H1 (cell line): ENCODE measurements around the gene KDM6A. TPM values are rescaled to one million over a fixed set of nuclear protein-coding genes. Genes with fewer than 3 reads are reported as not detected.

Source experiments
- CTCF ChIA-PET: fragments of 300-600 bp; sonication (Branson Sonifier 250); formaldehyde crosslinking; loops from one replicate; lab custom pipeline; 2021; ENCODE audit not compliant: partially characterized antibody; lab: Charles Lee
- POLR2A ChIA-PET: fragments of 300-600 bp; sonication (Branson Sonifier 250); formaldehyde crosslinking; loops from one replicate; lab custom pipeline; 2021; ENCODE audit warnings: inconsistent platforms; ENCODE audit not compliant: partially characterized antibody; lab: Charles Lee
- DNase-seq, 2 experiments: peaks; one replicate each; pipeline versions ENCODE4 v3.0.0 to v3.0.0-alpha.2; 2010 to 2022; ENCODE audit warnings: low spot score in 2 of 2, low read depth in 1 of 2, mixed read lengths in 1 of 2
- FAIRE-seq: peaks from 2 replicates; lab custom pipeline; 2011; peaks lifted over from hg19 to GRCh38; lab: Jason Lieb, UNC
- H2AFZ ChIP-seq: 2 replicates; pipeline ENCODE4 v1.8.1; 2012; ENCODE audit warnings: low read length, inconsistent platforms
- H2AK5ac ChIP-seq: 2 replicates; pipeline ENCODE4 v1.6.1; 2013; ENCODE audit warnings: low read depth, low read length
- H2BK120ac ChIP-seq: replicated peaks from 2 replicates; pipeline ENCODE3; 2013; ENCODE audit warnings: low read depth, low read length, inconsistent platforms
- H2BK12ac ChIP-seq: 2 replicates; pipeline ENCODE4 v1.6.1; 2013; ENCODE audit warnings: low read depth, low read length
- H2BK15ac ChIP-seq: 2 replicates; pipeline ENCODE4 v1.6.1; 2013; ENCODE audit warnings: low read length
- H2BK20ac ChIP-seq: 2 replicates; pipeline ENCODE4 v1.6.1; 2013; ENCODE audit warnings: low read length
- H2BK5ac ChIP-seq: 2 replicates; pipeline ENCODE4 v1.6.1; 2013; ENCODE audit warnings: low read depth, low read length
- H3K14ac ChIP-seq: 2 replicates; pipeline ENCODE4 v1.6.1; 2013; ENCODE audit warnings: inconsistent platforms; ENCODE audit not compliant: insufficient read length
- H3K18ac ChIP-seq: 2 replicates; pipeline ENCODE4 v1.6.1; 2013; ENCODE audit warnings: low read length; ENCODE audit errors: extremely low read depth
- H3K23ac ChIP-seq: 2 replicates; pipeline ENCODE4 v1.6.1; 2013; ENCODE audit warnings: inconsistent platforms; ENCODE audit not compliant: insufficient read length
- H3K23me2 ChIP-seq: 2 replicates; pipeline ENCODE4 v1.6.1; 2013; ENCODE audit warnings: low read depth, low read length
- H3K27ac ChIP-seq: 2 replicates; pipeline ENCODE4 v1.6.1; 2011; ENCODE audit warnings: low read depth, low read length, inconsistent platforms
- H3K27me3 ChIP-seq, 4 experiments: replicated peaks in 1 of 4; 1 replicate in 1 of 4; 2 replicates in 3 of 4; pipeline versions ENCODE4 v1.6.1 to v1.8.1; 2011 to 2013; ENCODE audit warnings: low read length in 3 of 4, mild to moderate bottlenecking in 3 of 4, inconsistent platforms in 2 of 4, mixed read lengths in 2 of 4, moderate library complexity in 1 of 4; ENCODE audit not compliant: control insufficient read depth in 3 of 4, insufficient read depth in 3 of 4; ENCODE audit errors: extremely low read depth in 1 of 4
- H3K36me3 ChIP-seq, 4 experiments: 2 replicates each; pipeline versions ENCODE4 v1.6.1 to v1.8.1; 2011 to 2013; ENCODE audit warnings: mild to moderate bottlenecking in 4 of 4, low read length in 3 of 4, moderate library complexity in 2 of 4, control low read depth in 1 of 4, inconsistent platforms in 1 of 4; ENCODE audit not compliant: insufficient read depth in 4 of 4, control insufficient read depth in 2 of 4
- H3K4ac ChIP-seq: replicated peaks from 2 replicates; pipeline ENCODE3; 2013; ENCODE audit warnings: low read length, low read depth, mixed read lengths, inconsistent platforms; ENCODE audit not compliant: insufficient read length
- H3K4me1 ChIP-seq, 4 experiments: replicated peaks in 1 of 4; 1 replicate in 1 of 4; 2 replicates in 3 of 4; pipeline versions ENCODE4 v1.6.1 to v1.8.1; 2011 to 2013; ENCODE audit warnings: low read length in 3 of 4, inconsistent platforms in 2 of 4, mixed read lengths in 1 of 4; ENCODE audit not compliant: insufficient read depth in 4 of 4, control insufficient read depth in 3 of 4
- H3K4me2 ChIP-seq, 2 experiments: 2 replicates each; pipeline versions ENCODE4 v1.6.1 to v1.8.1; 2011 to 2013; ENCODE audit warnings: low read depth in 2 of 2, low read length in 2 of 2, control low read depth in 1 of 2, inconsistent platforms in 1 of 2, mild to moderate bottlenecking in 1 of 2; ENCODE audit not compliant: insufficient read depth in 1 of 2
- H3K4me3 ChIP-seq, 4 experiments: fragments of 200-600, 300-600 bp in 1 of 4; sonication (generic), shearing (Covaris generic), sonication (Bioruptor Twin) in 1 of 4; 2 replicates each; pipeline versions ENCODE4 v1.5.1 to v1.8.1; 2011 to 2016; ENCODE audit warnings: low read length in 4 of 4, low read depth in 3 of 4, control low read depth in 2 of 4, inconsistent platforms in 2 of 4, mild to moderate bottlenecking in 2 of 4, mixed read lengths in 1 of 4, moderate library complexity in 1 of 4; ENCODE audit not compliant: insufficient read depth in 2 of 4; ENCODE audit errors: extremely low read depth in 1 of 4
- H3K56ac ChIP-seq: replicated peaks from 2 replicates; pipeline ENCODE3; 2013; ENCODE audit warnings: low read depth, mild to moderate bottlenecking, mixed read lengths, low read length, inconsistent platforms; ENCODE audit not compliant: insufficient read length
- H3K79me1 ChIP-seq: 2 replicates; pipeline ENCODE4 v1.6.1; 2013; ENCODE audit warnings: low read depth, low read length, control low read depth
- H3K79me2 ChIP-seq, 2 experiments: 2 replicates each; pipeline versions ENCODE4 v1.6.1 to v1.8.1; 2012 to 2013; ENCODE audit warnings: low read length in 2 of 2, mild to moderate bottlenecking in 2 of 2, inconsistent platforms in 1 of 2; ENCODE audit not compliant: insufficient read depth in 2 of 2, control insufficient read depth in 1 of 2
- H3K9ac ChIP-seq, 4 experiments: replicated peaks in 1 of 4; 1 replicate in 1 of 4; 2 replicates in 3 of 4; pipeline versions ENCODE4 v1.6.1 to v1.8.1; 2011 to 2013; ENCODE audit warnings: low read depth in 3 of 4, low read length in 3 of 4, control low read depth in 2 of 4, mild to moderate bottlenecking in 2 of 4, moderate library complexity in 2 of 4, inconsistent platforms in 1 of 4; ENCODE audit errors: extremely low read depth in 1 of 4
- H3K9me3 ChIP-seq, 2 experiments: 2 replicates each; pipeline versions ENCODE4 v1.6.1 to v1.8.1; 2012 to 2013; ENCODE audit warnings: mild to moderate bottlenecking in 2 of 2, moderate library complexity in 2 of 2, control low read depth in 1 of 2, inconsistent platforms in 1 of 2, low read depth in 1 of 2, low read length in 1 of 2, mixed read lengths in 1 of 2; ENCODE audit not compliant: insufficient read depth in 2 of 2
- H4K20me1 ChIP-seq, 2 experiments: replicated peaks in 1 of 2; 2 replicates each; pipeline versions ENCODE3 to v1.8.1; 2011 to 2013; ENCODE audit warnings: inconsistent platforms in 2 of 2, low read length in 2 of 2, mild to moderate bottlenecking in 1 of 2; ENCODE audit not compliant: insufficient read depth in 2 of 2, control insufficient read depth in 1 of 2
- H4K5ac ChIP-seq: 2 replicates; pipeline ENCODE4 v1.6.1; 2013; ENCODE audit warnings: low read length, low read depth, mixed read lengths, inconsistent platforms; ENCODE audit not compliant: insufficient read length
- H4K8ac ChIP-seq: 2 replicates; pipeline ENCODE4 v1.8.0; 2013; ENCODE audit warnings: mild to moderate bottlenecking, moderate library complexity, low read length, inconsistent platforms; ENCODE audit not compliant: insufficient read depth; ENCODE audit errors: extremely low read depth
- H4K91ac ChIP-seq: replicated peaks from 2 replicates; pipeline ENCODE3; 2013; ENCODE audit warnings: low read length, mixed read lengths, inconsistent platforms; ENCODE audit not compliant: insufficient read length
- CHD1 ChIP-seq: IDR thresholded peaks from 2 replicates; pipeline ENCODE4 v1.6.1; 2012; ENCODE audit warnings: low read depth, low read length, improper control_type of control experiment
- YY1 ChIP-seq: IDR thresholded peaks from 2 replicates; pipeline ENCODE4 v1.6.1; 2011; ENCODE audit warnings: low read depth, mild to moderate bottlenecking, low read length
- WGBS, 2 experiments: shearing (Covaris generic) in 1 of 2; methylation state at CpG; one replicate each; pipeline versions ENCODE4 v1.1.6 to v1.1.7; 2013 to 2015; ENCODE audit warnings: low lambda C conversion rate in 2 of 2, mixed read lengths in 2 of 2, inconsistent platforms in 1 of 2, low coverage in 1 of 2, missing lambda C conversion rate in 1 of 2; ENCODE audit not compliant: insufficient replicate concordance in 2 of 2, insufficient coverage in 1 of 2, insufficient read length in 1 of 2; ENCODE audit errors: extremely low coverage in 1 of 2, missing lambda C conversion rate in 1 of 2; 5-methylcytosine and 5-hydroxymethylcytosine counted together
- polyA plus RNA-seq, 7 experiments: library from polyadenylated mRNA; depleted of rRNA in 3 of 7; stranded (reverse) in 5 of 7; unstranded in 2 of 7; fragments of >200 nt in 5 of 7; fragments of 200-250 nt in 2 of 7; gene quantifications; 1 replicate in 5 of 7; 2 replicates in 1 of 7; 4 replicates in 1 of 7; pipeline versions ENCODE4 v1.2.1 to v1.2.3, GENCODE V29; 2011 to 2013; ENCODE audit warnings: missing spikeins in 2 of 7, mixed read lengths in 2 of 7
- total RNA-seq: library from RNA; stranded (reverse); fragmentation: NEBNext Ultra II Directional; extraction: Animal tissue kit (Norgen Biotek cat#: 25700); gene quantifications from 2 replicates; pipeline ENCODE4 v1.2.1, GENCODE V29; 2021

The KDM6A gene
- total and polyA plus RNA-seq, 2 of the 8 experiments (the other 6 are each of a cell fraction or from before 2014, with no cell fraction given): 43.5 to 58.4 TPM

- Histone ChIP-seq H3K27me3 (no peaks in the 10 kb centered on the region), H3K4me2 (peak overlapping the region; percentile 73 to 92), H3K23me2 (peaks cover 4% of the 10 kb centered on the region; the same call in 1 of the 2 replicates), H2BK12ac (no peak overlapping the region), H3K23ac (no peak overlapping the region), H3K79me1 (no peaks in the 10 kb centered on the region), H3K79me2 (peaks cover 3 to 65% of the 10 kb centered on the region in 2 experiments; a peak in 3 of 4 replicates), H4K20me1 (no peaks in the 10 kb centered on the region), H4K8ac (no peak overlapping the region), H3K36me3 (peaks cover 0 to 3% (median 0%) of the 10 kb centered on the region in 4 experiments; a peak in 1 of 8 replicates), H2BK15ac (no peak overlapping the region), H3K9ac (peak overlapping the region; percentile 69 to 91 (median 80)), H3K56ac (no peak overlapping the region), H3K27ac (peak overlapping the region; percentile 77; the same call in 1 of the 2 replicates), H3K14ac (no peak overlapping the region), H3K4ac (no peak overlapping the region), H3K4me1 (peaks cover 0 to 3% (median 1%) of the 10 kb centered on the region in 4 experiments; a peak in 2 of 7 replicates), H2BK120ac (no peak overlapping the region), H2BK5ac (peak overlapping the region; percentile 87), H3K18ac (no peak overlapping the region), H3K4me3 (peak overlapping the region; percentile 76 to 94 (median 83)), H2BK20ac (no peak overlapping the region), H2AK5ac (no peak overlapping the region), H4K91ac (no peak overlapping the region), H3K9me3 (no peaks in the 10 kb centered on the region), H2AFZ (no peak overlapping the region), H4K5ac (no peak overlapping the region)
- WGBS, 2 experiments: 13% methylated on average over 14 of the region's 14 CpGs; no CpG with 5 or more reads in 1 of the 2 experiments
- peak; percentile 78 for FAIRE-seq
- POLR2A ChIA-PET: interaction anchor here (0.7 to 2.0 kb wide), 2 partner anchors 12 to 76 kb away, joined by 3 to 11 read pairs; no protein-coding TSS in a partner anchor
- TF ChIP-seq YY1: peak; percentile 86
- no peak for TF ChIP-seq CHD1
- no peak for DNase-seq
- CTCF ChIA-PET: no interaction called here
Observed at GRCh38 chrX:44874420-44875184, 1.6 kb downstream of the KDM6A start.
